ENCODE data around the gene ARFGAP3.

The ARFGAP3 gene

GRCh38 chr22:42860968-42861367 lies 3.9 kb upstream of the ARFGAP3 start:
- TF ChIP-seq, protein P1, sequence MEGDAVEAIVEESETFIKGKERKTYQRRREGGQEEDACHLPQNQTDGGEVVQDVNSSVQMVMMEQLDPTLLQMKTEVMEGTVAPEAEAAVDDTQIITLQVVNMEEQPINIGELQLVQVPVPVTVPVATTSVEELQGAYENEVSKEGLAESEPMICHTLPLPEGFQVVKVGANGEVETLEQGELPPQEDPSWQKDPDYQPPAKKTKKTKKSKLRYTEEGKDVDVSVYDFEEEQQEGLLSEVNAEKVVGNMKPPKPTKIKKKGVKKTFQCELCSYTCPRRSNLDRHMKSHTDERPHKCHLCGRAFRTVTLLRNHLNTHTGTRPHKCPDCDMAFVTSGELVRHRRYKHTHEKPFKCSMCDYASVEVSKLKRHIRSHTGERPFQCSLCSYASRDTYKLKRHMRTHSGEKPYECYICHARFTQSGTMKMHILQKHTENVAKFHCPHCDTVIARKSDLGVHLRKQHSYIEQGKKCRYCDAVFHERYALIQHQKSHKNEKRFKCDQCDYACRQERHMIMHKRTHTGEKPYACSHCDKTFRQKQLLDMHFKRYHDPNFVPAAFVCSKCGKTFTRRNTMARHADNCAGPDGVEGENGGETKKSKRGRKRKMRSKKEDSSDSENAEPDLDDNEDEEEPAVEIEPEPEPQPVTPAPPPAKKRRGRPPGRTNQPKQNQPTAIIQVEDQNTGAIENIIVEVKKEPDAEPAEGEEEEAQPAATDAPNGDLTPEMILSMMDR (conservative IDR thresholded peaks at IDR 0.05; ENCODE audit: low read length) = no peak
- TF ChIP-seq EZH2phosphoT487 (IDR thresholded peaks at IDR 0.05; ENCODE audit: borderline replicate concordance) = no peak
- H3F3A ChIP-seq (ENCODE audit: low read depth) = 0 out of 2 replicates have a peak, but pooled peaks cover 2% of the 10 kb centered on the region
- no peaks in the 10 kb centered on the region for H3K27me3 ChIP-seq (ENCODE audit: insufficient read depth, low read length, poor library complexity, severe bottlenecking)
- no peak overlapping the region for H3K9ac ChIP-seq (ENCODE audit: low read depth, low read length, poor library complexity, severe bottlenecking)
- peaks cover 5% of the 10 kb centered on the region for H4K20me1 ChIP-seq (ENCODE audit: insufficient read depth, low read length, poor library complexity, severe bottlenecking)
- peaks cover 15% of the 10 kb centered on the region for H3K4me1 ChIP-seq (ENCODE audit: insufficient read depth, low read length, poor library complexity, severe bottlenecking)
- H3K79me2 ChIP-seq (ENCODE audit: insufficient read depth, low read length) = peaks cover 18% of the 10 kb centered on the region
- H3K36me3 ChIP-seq (ENCODE audit: insufficient read depth, low read length) = no peaks in the 10 kb centered on the region
- no peak overlapping the region for H3K4me3 ChIP-seq (ENCODE audit: low read length, poor library complexity, severe bottlenecking)
- no peak overlapping the region for H3K4me2 ChIP-seq (ENCODE audit: low read depth, low read length, poor library complexity, severe bottlenecking)
- H2AFZ ChIP-seq (ENCODE audit: low read length) = no peak overlapping the region
- H3K9me2 ChIP-seq (replicated peaks; ENCODE audit: low read depth, low read length) = no peaks in the 10 kb centered on the region
- H3K9me3 ChIP-seq (ENCODE audit: insufficient read depth, low read depth, low read length) = no peaks in the 10 kb centered on the region

- Histone ChIP-seq H3K4me2 (ENCODE audit: low read depth, low read length, poor library complexity, severe bottlenecking) (peak overlapping the region; percentile 87), H3K4me3 (ENCODE audit: low read length, poor library complexity, severe bottlenecking) (peak overlapping the region; percentile 87)
These were observed 890 bp upstream of the ARFGAP3 start for GRCh38 chr22:42857845-42858481.

DNA sequence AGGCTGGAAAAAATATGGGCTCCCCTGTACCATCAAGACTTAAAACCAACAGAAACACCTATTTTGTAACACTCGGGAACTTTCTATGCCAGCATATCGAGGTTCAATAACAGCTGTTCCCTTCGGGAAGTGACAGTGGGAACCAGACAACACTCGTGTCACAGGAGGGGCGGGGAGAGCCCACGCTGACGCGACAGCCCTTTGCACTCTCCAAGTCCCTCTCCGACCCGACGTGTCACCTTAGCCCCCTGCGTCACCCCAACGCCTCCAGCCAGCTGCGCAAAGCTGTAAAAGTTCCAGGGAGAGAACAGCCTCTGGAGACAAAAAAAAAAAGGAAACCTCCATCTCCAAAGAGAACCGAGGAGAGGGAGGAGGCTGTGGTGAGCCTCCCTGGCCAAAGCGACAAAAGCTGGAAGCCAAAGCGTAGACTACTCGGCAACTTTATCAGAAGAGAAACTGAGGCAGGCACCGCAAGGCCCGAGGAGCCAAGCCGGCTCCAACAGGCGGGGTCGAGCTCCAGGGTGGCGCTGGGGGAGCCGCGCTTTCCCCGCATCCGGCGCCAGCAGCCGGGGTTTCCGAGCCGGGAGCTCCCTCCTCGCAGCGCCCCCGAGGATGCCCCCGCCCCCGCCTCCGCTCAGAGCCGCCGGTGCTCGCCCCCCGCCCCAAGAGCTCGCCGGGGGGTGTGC lies 751 bp downstream of the ARFGAP3 start:
- no peak for TF ChIP-seq EZH2phosphoT487 (IDR thresholded peaks at IDR 0.05; ENCODE audit: borderline replicate concordance)
- TF ChIP-seq, protein P1 (conservative IDR thresholded peaks at IDR 0.05; ENCODE audit: low read length) = no peak
- H2AFZ ChIP-seq (ENCODE audit: low read length) = peak overlapping the region; percentile 74
- no peaks in the 10 kb centered on the region for H3K9me3 ChIP-seq (ENCODE audit: insufficient read depth, low read depth, low read length)

More at GRCh38 chr22:42857845-42858481, 890 bp upstream of the ARFGAP3 start:
- Histone ChIP-seq H3K9me2 (replicated peaks; ENCODE audit: low read depth, low read length) (no peaks in the 10 kb centered on the region), H3K79me2 (ENCODE audit: insufficient read depth, low read length) (peaks cover 48% of the 10 kb centered on the region), H4K20me1 (ENCODE audit: insufficient read depth, low read length, poor library complexity, severe bottlenecking) (peaks cover 28% of the 10 kb centered on the region), H3K9ac (ENCODE audit: low read depth, low read length, poor library complexity, severe bottlenecking) (peak overlapping the region; percentile 87), H3K27me3 (ENCODE audit: insufficient read depth, low read length, poor library complexity, severe bottlenecking) (no peaks in the 10 kb centered on the region), H3F3A (ENCODE audit: low read depth) (0 out of 2 replicates have a peak, but pooled peaks cover 2% of the 10 kb centered on the region), H3K36me3 (ENCODE audit: insufficient read depth, low read length) (no peaks in the 10 kb centered on the region), H3K4me1 (ENCODE audit: insufficient read depth, low read length, poor library complexity, severe bottlenecking) (peaks cover 30% of the 10 kb centered on the region), H3K9me3 (ENCODE audit: insufficient read depth, low read depth, low read length) (no peaks in the 10 kb centered on the region), H2AFZ (ENCODE audit: low read length) (no peak overlapping the region)
- TF ChIP-seq, protein P1 (conservative IDR thresholded peaks at IDR 0.05; ENCODE audit: low read length) = no peak
- no peak for TF ChIP-seq EZH2phosphoT487 (IDR thresholded peaks at IDR 0.05; ENCODE audit: borderline replicate concordance)

More for the DNA sequence above, 751 bp downstream of the ARFGAP3 start:
- H3K4me1 ChIP-seq (ENCODE audit: insufficient read depth, low read length, poor library complexity, severe bottlenecking) = peaks cover 30% of the 10 kb centered on the region
- peak overlapping the region; percentile 87 for H3K4me3 ChIP-seq (ENCODE audit: low read length, poor library complexity, severe bottlenecking)
- H3F3A ChIP-seq (ENCODE audit: low read depth) = 0 out of 2 replicates have a peak, but pooled peaks cover 2% of the 10 kb centered on the region
- H4K20me1 ChIP-seq (ENCODE audit: insufficient read depth, low read length, poor library complexity, severe bottlenecking) = peaks cover 30% of the 10 kb centered on the region
- H3K9ac ChIP-seq (ENCODE audit: low read depth, low read length, poor library complexity, severe bottlenecking) = peak overlapping the region; percentile 87
- H3K4me2 ChIP-seq (ENCODE audit: low read depth, low read length, poor library complexity, severe bottlenecking) = peak overlapping the region; percentile 76
- no peaks in the 10 kb centered on the region for H3K9me2 ChIP-seq (replicated peaks; ENCODE audit: low read depth, low read length)
- H3K27me3 ChIP-seq (ENCODE audit: insufficient read depth, low read length, poor library complexity, severe bottlenecking) = no peaks in the 10 kb centered on the region
- peaks cover 63% of the 10 kb centered on the region for H3K79me2 ChIP-seq (ENCODE audit: insufficient read depth, low read length)
- no peaks in the 10 kb centered on the region for H3K36me3 ChIP-seq (ENCODE audit: insufficient read depth, low read length)

Data from Loucy (cell line).